Tibial nerve (tissue), 4 donors: ENCODE results near the gene ST6GALNAC4.

Source experiments
- CTCF ChIP-seq, 5 experiments: fragments of 200-600 bp in 3 of 5; fragments of 450-650 bp in 2 of 5; sonication (generic) in 3 of 5; IDR thresholded peaks; one replicate each; pipeline ENCODE4 v1.5.1; 2016 to 2019; ENCODE audit warnings: antibody characterized with exemption in 5 of 5, mild to moderate bottlenecking in 3 of 5, moderate library complexity in 2 of 5
- EP300 ChIP-seq, 2 donors: sonication (generic); formaldehyde crosslinking; IDR thresholded peaks; one replicate each; pipeline ENCODE4 v1.6.1; 2017; ENCODE audit warnings: antibody characterized with exemption in 2 of 2, mild to moderate bottlenecking in 1 of 2
- POLR2A ChIP-seq, 2 donors: fragments of 450-650 bp; IDR thresholded peaks; one replicate each; pipeline ENCODE4 v1.6.1; 2017; ENCODE audit warnings: antibody characterized with exemption in 2 of 2, mild to moderate bottlenecking in 2 of 2, moderate library complexity in 2 of 2

- TF ChIP-seq CTCF (IDR thresholded peaks at IDR 0.05), result no peak
- TF ChIP-seq EP300 (IDR thresholded peaks at IDR 0.05), result no peak
- no peak for TF ChIP-seq POLR2A (IDR thresholded peaks at IDR 0.05)
Observed at GRCh38 chr9:127961155-127961490, 44.3 kb upstream of the ST6GALNAC4 start.
